ENCODE measurements around the gene GNG2.

GRCh38 chr14:51933191-51933590, 72.8 kb downstream of the GNG2 start:
- TF ChIP-seq STAT3 (IDR thresholded peaks at IDR 0.05; ENCODE audit: low read depth, low read length), result no peak
- no peak for TF ChIP-seq CTCF (IDR thresholded peaks at IDR 0.05 in 2 of 3, conservative IDR thresholded peaks at IDR 0.05 in 1 of 3; ENCODE audit: control insufficient read depth in 2 of 3, extremely low read depth in 1 of 3, insufficient read depth in 1 of 3, low read depth in 3 of 3, low read length in 3 of 3)
- no peak for TF ChIP-seq TAF1 (IDR thresholded peaks at IDR 0.05; ENCODE audit: borderline replicate concordance, low read depth, low read length)
- no peak for TF ChIP-seq SREBF2 (IDR thresholded peaks at IDR 0.05; ENCODE audit: low read length)
- TF ChIP-seq YY1 (IDR thresholded peaks at IDR 0.05; ENCODE audit: low read depth, low read length), result no peak
- no peak for TF ChIP-seq ETV6 (conservative IDR thresholded peaks at IDR 0.05 in 1 of 2, IDR thresholded peaks at IDR 0.05 in 1 of 2; ENCODE audit: borderline replicate concordance in 1 of 2, low read depth in 1 of 2)
- no peak for TF ChIP-seq SP1 (IDR thresholded peaks at IDR 0.05; ENCODE audit: low read depth, low read length)
- TF ChIP-seq MEF2A (IDR thresholded peaks at IDR 0.05; ENCODE audit: insufficient read depth, low read depth, low read length), result no peak
